PC-9 (cell line): Measurements from ENCODE around the gene NUP62. TPM values are rescaled to one million over a fixed set of nuclear protein-coding genes. Genes with fewer than 3 reads are reported as not detected.

Experiments used
- BruUV-seq: library from RNA; stranded (reverse); fragments of 400-500 nt; replicated peaks from 2 replicates; lab custom pipeline; 2021; lab: Mats Ljungman, UMichigan
- CTCF ChIA-PET: fragments of 300-600 bp; sonication (Branson Sonifier 250); formaldehyde crosslinking; loops from one replicate; lab custom pipeline; 2022; ENCODE audit warnings: antibody characterized with exemption; lab: Charles Lee
- POLR2A ChIA-PET: fragments of 300-600 bp; sonication (Branson Sonifier 250); formaldehyde crosslinking; loops from one replicate; lab custom pipeline; 2022; ENCODE audit warnings: antibody characterized with exemption; ENCODE audit not compliant: unreplicated experiment; lab: Charles Lee
- DNase-seq, 2 experiments: peaks; one replicate each; pipeline versions ENCODE4 v3.0.0 to v3.0.0-alpha.2; 2015 to 2022; ENCODE audit warnings: mixed read lengths in 1 of 2
- H2AFZ ChIP-seq: fragments of 200-600 bp; sonication (generic); 2 replicates; pipeline ENCODE4 v1.8.1; 2017; ENCODE audit warnings: antibody characterized with exemption
- H3F3A ChIP-seq: fragments of 200-600 bp; sonication (generic); 2 replicates; pipeline ENCODE4 v1.8.1; 2017; ENCODE audit warnings: antibody characterized with exemption, mild to moderate bottlenecking, low read depth; ENCODE audit not compliant: insufficient read depth
- H3K27ac ChIP-seq: fragments of 200-600 bp; sonication (generic); 2 replicates; pipeline ENCODE4 v1.6.1; 2016; ENCODE audit warnings: mixed run types
- H3K27me3 ChIP-seq: fragments of 200-600 bp; sonication (generic); 2 replicates; pipeline ENCODE4 v1.6.1; 2016; ENCODE audit warnings: low read depth, mixed run types; ENCODE audit not compliant: insufficient read depth
- H3K36me3 ChIP-seq: fragments of 200-600 bp; sonication (generic); 2 replicates; pipeline ENCODE4 v1.6.1; 2016; ENCODE audit warnings: low read depth, mixed run types
- H3K4me1 ChIP-seq: fragments of 200-600 bp; sonication (generic); replicated peaks from 2 replicates; pipeline ENCODE4 v1.6.1; 2016; ENCODE audit warnings: mixed run types; ENCODE audit not compliant: insufficient read depth
- H3K4me2 ChIP-seq: fragments of 200-600 bp; sonication (generic); 2 replicates; pipeline ENCODE4 v1.6.1; 2017; ENCODE audit warnings: mixed run types
- H3K4me3 ChIP-seq: fragments of 200-600 bp; sonication (generic); 2 replicates; pipeline ENCODE4 v1.6.1; 2016; ENCODE audit warnings: mixed run types
- H3K79me2 ChIP-seq: fragments of 200-600 bp; sonication (generic); 2 replicates; pipeline ENCODE4 v1.6.1; 2017; ENCODE audit warnings: low read depth, mixed run types
- H3K9me2 ChIP-seq: fragments of 200-600 bp; sonication (generic); 2 replicates; pipeline ENCODE4 v1.8.1; 2017; ENCODE audit warnings: mild to moderate bottlenecking; ENCODE audit not compliant: insufficient read depth
- H3K9me3 ChIP-seq: fragments of 200-600 bp; sonication (generic); 2 replicates; pipeline ENCODE4 v1.8.1; 2016; ENCODE audit warnings: low read depth; ENCODE audit not compliant: insufficient read depth
- H4K20me1 ChIP-seq: fragments of 200-600 bp; sonication (generic); 2 replicates; pipeline ENCODE4 v1.8.1; 2017; ENCODE audit not compliant: insufficient read depth
- CTCF ChIP-seq: fragments of 200-600 bp; sonication (generic); conservative IDR thresholded peaks from 2 replicates; pipeline ENCODE4 v1.6.1; 2017; ENCODE audit warnings: mixed run types, antibody characterized with exemption, mild to moderate bottlenecking, moderate library complexity
- EZH2 ChIP-seq: fragments of 200-600 bp; sonication (generic); IDR thresholded peaks from 2 replicates; pipeline ENCODE4 v1.8.0; 2017; ENCODE audit warnings: antibody characterized with exemption, low read depth
- intact Hi-C: fragments of 100-400 bp; cut with micrococcal nuclease; formaldehyde crosslinking; loops from one replicate; pipeline ENCODE4 v1.10.0; 2022; ENCODE audit not compliant: unreplicated experiment
- total RNA-seq: library from RNA; stranded (reverse); gene quantifications from 2 replicates; pipeline ENCODE4 v1.2.3, GENCODE V29; 2021

The NUP62 gene
- total RNA-seq, 1 experiment from 2014 or later, result 101 TPM

- Histone ChIP-seq H3K27ac (no peak overlapping the region), H2AFZ (no peak overlapping the region), H3K9me3 (no peaks in the 10 kb centered on the region), H3K4me3 (peak overlapping the region; percentile 83; the same call in 1 of the 2 replicates), H3K4me2 (peak overlapping the region; percentile 77), H3K27me3 (no peaks in the 10 kb centered on the region), H3K9me2 (no peaks in the 10 kb centered on the region), H3K4me1 (peaks cover 18% of the 10 kb centered on the region), H3F3A (peaks cover 24% of the 10 kb centered on the region; the same call in 1 of the 2 replicates), H3K79me2 (peaks cover 37% of the 10 kb centered on the region), H4K20me1 (peaks cover 26% of the 10 kb centered on the region), H3K36me3 (peaks cover 25% of the 10 kb centered on the region; the same call in 1 of the 2 replicates)
- ChIA-PET POLR2A (interaction anchor here (0.6 to 1.0 kb wide), 2 partner anchors 51 to 288 kb away, joined by 6 to 10 read pairs; partner anchors contain the start of gene SCAF1), CTCF (no interaction called here)
- intact Hi-C loops, result no loop called here
- BruUV-seq, result no TSS peak
- TF ChIP-seq EZH2, result no peak
- TF ChIP-seq CTCF, result no peak
- DNase-seq, result no peak
Measured at GRCh38 chr19:49930483-49931011, 1.2 kb upstream of the NUP62 start.

- Histone ChIP-seq H3K4me1 (peaks cover 18% of the 10 kb centered on the region), H3K27me3 (no peaks in the 10 kb centered on the region), H3K79me2 (peaks cover 44% of the 10 kb centered on the region), H3K9me3 (no peaks in the 10 kb centered on the region), H3K9me2 (no peaks in the 10 kb centered on the region), H3K36me3 (peaks cover 25% of the 10 kb centered on the region; the same call in 1 of the 2 replicates), H4K20me1 (peaks cover 33% of the 10 kb centered on the region), H3K27ac (peak overlapping the region; percentile 79), H3K4me2 (peak overlapping the region; percentile 77), H2AFZ (peak overlapping the region; percentile 97), H3F3A (peaks cover 24% of the 10 kb centered on the region; the same call in 1 of the 2 replicates), H3K4me3 (peak overlapping the region; percentile 83)
- no TSS peak for BruUV-seq
- CTCF ChIA-PET, result interaction anchor here (0.6 to 0.7 kb wide), 4 partner anchors 25 to 427 kb away, joined by 3 to 7 read pairs (median 4); no protein-coding TSS in a partner anchor
- TF ChIP-seq CTCF (0 out of 2 replicates have a peak, but pooled peaks have one; percentile 6), EZH2 (no peak)
- DNase-seq, result peak; percentile 80 to 87
- intact Hi-C loops, result loop anchor here (5.0 kb wide), 1 partner anchor 53 kb away; the partner anchor contains the start of genes AKT1S1 and TBC1D17
- POLR2A ChIA-PET, result interaction anchor here (0.6 to 1.0 kb wide), 3 partner anchors 23 to 287 kb away, joined by 3 to 10 read pairs (median 6); partner anchors contain the start of gene SCAF1
Measured at GRCh38 chr19:49929611-49930482, 543 bp upstream of the NUP62 start.

- Histone ChIP-seq H3K9me2 (no peaks in the 10 kb centered on the region), H3K9me3 (no peaks in the 10 kb centered on the region), H3K4me3 (peak overlapping the region; percentile 83; the same call in 1 of the 2 replicates), H3F3A (peaks cover 24% of the 10 kb centered on the region; the same call in 1 of the 2 replicates), H2AFZ (no peak overlapping the region), H3K4me1 (peaks cover 18% of the 10 kb centered on the region), H3K27ac (peak overlapping the region; percentile 79; the same call in 1 of the 2 replicates), H3K79me2 (peaks cover 66% of the 10 kb centered on the region), H3K4me2 (peak overlapping the region; percentile 77), H3K27me3 (no peaks in the 10 kb centered on the region), H3K36me3 (peaks cover 38% of the 10 kb centered on the region; the same call in 1 of the 2 replicates), H4K20me1 (peaks cover 49% of the 10 kb centered on the region)
- no TSS peak for BruUV-seq
- ChIA-PET CTCF (interaction anchor here (0.6 to 0.7 kb wide), 2 partner anchors 91 to 439 kb away, joined by 3 to 12 read pairs; no protein-coding TSS in a partner anchor), POLR2A (no interaction called here)
- no peak for TF ChIP-seq EZH2
- no peak for TF ChIP-seq CTCF
- intact Hi-C loops, result loop anchor here (5.0 kb wide), 1 partner anchor 50 kb away; the partner anchor contains the start of genes AKT1S1 and TBC1D17
- no peak for DNase-seq
Measured at GRCh38 chr19:49927526-49928264, 1.6 kb downstream of the NUP62 start.
